NCI-H146 treated with DMSO at 0.1 percent for 48 hours (cell line): ENCODE results near the gene PPP2CA.
A peak's percentile ranks its signal among the peaks of the same experiment; 100 is the strongest.
"Not testable (repeated sequence)": the region's sequence is repeated elsewhere in the genome, so short reads cannot be mapped to it uniquely, and the experiment has no call there.

ENCODE experiments used
- DNase-seq: peaks from one replicate; lab custom pipeline; 2025; ENCODE audit not compliant: unreplicated experiment; lab: John Stamatoyannopoulos, UW

PPP2CA gene

DNA sequence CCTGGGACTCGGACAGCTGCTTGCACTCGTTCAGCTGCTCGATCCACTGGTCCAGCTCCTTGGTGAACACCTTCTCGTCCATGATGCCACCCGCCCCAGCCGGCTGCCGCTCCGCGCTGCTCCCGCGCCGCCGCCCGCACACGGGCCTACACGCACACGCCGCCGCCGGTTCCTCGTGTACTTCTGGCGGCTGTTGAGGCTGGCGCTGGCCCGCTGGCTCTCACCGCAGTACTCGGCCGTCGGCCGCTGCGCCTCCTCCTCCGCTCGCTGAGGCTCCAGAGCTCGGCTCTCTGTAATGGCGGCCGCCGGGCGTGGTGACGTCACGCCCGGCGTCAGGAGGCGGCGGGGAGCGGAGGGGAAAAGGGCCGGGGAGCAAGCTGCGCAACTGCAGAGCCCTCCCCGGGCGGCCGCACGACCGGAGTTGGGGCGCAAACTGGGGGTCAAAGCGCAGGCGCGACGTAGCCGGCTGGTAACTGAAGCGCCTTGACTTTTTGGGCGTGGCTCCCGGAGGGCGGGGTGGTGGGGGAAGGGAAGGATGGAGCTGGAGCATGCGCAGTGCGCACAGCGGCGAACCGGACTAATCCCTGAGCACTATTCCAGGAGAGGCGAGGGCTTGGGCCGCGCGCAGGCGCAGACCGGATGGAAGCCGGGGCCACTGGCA lies at the start of gene PPP2CA:
Gene PPP2CA, minus strand, starts transcription at position 294 of the 661 bp plus-strand sequence. Its CDS starts 212 bp downstream, at position 82.
- peak; percentile 94 for DNase-seq

DNA sequence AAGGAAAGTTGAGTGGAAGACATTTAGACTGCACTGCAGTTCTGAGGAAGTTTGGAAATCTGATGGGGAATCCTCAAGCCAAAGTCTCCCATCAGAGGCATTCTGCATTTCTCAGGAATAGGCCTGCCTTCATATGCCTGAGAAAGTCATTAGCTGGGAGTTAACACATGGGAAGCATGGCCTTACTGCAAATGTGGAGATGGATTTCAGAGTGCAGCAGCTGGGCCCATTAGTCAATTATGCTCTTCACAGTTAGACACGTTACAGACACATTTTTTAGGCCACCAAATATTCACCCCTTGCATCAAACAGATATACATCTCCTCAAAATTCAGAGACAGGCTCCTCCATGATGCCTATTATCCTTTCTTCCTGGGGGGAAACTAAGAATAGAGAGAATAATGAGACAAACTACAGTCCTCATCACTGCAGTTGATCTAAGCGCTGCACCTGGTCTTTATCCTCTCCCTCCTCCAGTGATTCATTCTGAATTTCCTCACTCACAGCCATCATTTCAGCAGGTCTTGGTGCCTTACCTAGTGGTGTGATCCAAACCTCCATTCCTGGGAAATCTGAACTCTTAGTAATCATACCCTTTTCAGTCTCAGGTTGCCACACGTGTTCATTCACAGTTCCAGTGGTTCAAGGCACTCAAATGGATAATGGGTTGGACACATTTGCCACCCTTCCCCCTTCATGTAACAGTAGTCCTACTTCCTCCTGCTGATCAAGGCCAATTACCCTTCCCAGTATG lies 47.9 kb upstream of the PPP2CA start:
- peak; percentile 1 for DNase-seq

DNA sequence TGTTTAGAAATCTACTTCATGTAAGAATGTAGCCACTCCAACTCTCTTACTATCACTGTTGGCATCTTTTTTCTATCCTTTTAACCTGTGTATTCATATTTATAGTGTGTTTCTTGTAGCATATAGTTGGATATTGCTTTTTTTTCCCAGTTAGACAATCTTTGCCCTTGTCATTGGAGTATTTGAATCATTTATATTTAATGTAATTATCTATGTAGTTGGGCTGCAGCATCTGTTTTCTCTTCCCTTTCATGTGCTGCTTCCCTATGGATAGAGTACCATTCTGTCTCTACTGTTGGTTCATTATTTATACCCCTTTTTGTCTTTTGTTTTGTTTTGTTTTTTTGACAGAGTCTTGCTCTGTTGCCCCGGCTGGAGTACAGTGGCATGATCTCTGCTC lies 45.2 kb upstream of the PPP2CA start:
- no peak for DNase-seq

DNA sequence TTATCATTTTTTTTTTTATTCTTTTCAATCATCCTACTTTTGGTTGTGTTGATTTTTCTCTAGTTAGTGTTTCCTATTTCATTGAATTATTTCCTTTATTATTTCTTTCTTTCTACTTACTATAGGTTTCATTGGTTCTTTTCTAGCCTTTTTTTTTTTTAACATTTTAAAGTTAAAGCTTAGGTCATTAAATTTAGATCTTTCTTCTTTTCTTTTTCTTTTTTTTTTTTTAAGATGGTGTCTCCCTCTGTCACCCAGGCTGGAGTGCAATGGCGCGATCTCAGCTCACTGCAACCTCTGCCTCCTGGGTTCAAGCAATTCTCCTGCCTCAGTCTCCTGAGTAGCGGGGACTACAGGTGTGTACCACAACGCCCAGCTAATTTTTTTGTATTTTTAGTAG lies 43.0 kb upstream of the PPP2CA start:
- DNase-seq: no peak

DNA sequence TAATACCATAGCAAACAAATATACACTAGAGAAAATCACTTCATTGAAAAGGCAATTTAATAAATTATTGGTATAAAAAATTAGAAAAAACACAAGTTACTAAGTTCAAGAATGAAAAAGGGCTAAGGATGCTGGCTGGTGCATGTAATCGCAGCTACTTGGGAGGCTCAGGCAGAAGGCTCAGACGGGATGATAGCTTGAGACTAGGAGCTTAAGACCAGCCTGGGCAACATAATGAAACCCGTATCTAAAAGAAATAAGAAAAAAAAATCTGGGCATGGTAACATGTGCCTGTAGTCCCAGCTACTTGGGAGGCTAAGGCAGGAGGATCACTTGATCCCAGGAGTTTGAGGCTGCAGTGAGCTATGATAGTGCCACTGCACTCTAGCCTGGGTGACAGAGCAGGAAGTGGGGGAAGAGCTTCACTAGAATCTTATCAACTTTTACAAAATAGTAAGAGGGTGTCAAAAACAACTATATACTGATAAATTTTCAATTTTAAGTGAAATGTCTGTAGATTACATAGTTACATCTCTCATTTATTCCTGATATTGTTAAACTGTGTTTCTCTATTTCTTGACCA lies 42.2 kb upstream of the PPP2CA start:
- no peak for DNase-seq

DNA sequence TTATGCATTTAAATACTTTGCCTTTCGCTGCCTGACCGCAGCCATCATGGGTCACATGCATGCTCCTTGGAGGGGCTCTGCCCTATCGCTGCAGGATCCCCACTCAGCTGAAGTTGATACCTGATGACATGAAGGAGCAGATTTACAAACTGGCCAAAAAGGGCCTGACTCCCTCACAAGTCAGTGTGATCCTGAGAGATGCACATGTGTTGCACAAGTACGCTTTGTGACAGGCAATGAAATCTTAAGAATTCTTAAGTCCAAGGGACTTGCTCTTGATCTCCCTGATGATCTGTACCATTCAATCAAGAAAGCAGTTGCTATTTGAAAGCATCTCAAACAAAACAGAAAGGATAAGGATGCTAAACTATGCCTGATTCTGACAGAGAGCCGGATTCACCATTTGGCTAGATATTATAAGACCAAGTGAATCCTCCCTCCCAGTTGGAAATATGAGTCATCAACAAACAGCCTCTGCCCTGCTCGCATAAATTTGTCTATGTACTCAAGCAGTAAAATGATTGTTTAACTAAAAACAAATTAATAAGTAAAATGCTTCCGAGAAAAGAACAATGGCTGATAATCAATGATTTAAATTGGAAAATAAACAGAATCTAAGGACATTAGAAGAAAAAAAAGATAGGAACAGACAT lies 41.6 kb upstream of the PPP2CA start:
- peak; percentile 7 for DNase-seq

DNA sequence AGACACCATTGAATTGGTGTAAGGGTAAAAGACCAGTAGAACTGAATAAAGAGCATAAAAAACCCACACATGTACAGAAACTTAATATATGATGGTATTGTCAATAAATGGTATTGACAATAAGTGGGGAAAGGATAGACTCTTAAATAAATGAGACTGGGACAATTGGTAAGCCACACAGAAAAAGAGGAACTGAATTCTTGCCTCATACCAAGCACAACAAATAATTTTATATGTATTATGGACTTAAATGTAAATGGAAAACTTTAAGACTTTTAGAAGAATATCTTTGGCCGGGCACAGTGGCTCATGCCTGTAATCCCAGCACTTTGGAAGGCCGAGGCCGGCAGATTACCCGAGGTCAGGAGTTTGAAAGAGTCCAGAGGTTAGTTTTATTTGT lies 37.9 kb upstream of the PPP2CA start:
- no peak for DNase-seq

DNA sequence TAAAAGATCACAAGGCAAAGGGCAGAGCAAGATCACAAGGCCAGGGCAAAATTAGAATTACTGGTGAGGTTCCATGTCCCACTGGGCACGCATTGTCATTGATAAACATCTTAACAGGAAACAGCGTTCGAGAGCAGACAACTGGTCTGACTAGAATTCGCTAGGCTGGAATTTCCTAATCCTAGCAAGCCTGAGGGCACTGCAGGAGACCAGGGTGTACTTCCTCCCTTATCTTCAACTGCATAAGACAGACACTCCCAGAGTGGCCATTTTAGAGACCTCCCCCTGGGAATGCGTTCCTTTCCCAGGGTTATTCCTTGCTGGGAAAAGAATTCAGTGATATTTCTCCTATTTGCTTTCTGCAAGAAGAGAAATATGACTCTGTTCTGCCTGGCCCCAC lies 36.8 kb upstream of the PPP2CA start:
- not testable (repeated sequence) for DNase-seq

DNA sequence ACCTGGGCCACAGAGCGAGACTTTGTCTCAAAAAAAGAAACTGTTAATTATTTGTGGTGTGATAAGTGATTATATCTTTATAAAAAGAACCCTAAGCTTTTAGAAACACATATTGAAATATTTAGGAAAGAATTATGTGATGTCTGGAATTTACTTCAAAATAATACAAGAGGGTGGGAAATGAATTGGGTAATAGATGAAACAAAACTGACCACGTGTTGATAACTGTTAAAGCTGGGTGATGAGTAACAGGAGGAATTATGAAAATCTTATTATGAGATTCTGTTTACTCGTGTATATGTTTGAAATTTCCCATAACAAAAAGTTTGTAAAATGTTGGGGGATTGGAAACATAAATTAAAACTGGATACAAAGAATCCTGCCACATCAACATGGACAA lies 33.0 kb upstream of the PPP2CA start:
- DNase-seq: no peak

DNA sequence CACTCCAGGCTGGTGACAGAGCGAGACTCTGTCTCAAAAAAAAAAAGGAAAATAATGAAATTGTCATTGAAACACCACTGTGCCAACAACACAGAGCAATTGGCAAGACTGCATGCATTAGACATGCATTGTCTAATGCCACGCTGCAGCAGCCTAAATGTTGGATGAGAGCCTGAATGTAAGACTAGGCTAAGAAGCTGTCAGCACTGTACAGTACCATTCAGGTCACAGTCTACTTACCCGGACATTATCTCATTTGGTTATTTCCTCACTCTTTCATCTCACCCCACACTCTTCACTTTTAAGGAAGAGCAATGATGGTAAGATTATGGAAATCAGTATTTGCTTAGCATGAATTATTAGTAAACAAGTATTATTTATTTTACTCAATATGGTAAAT lies 31.3 kb upstream of the PPP2CA start:
- no peak for DNase-seq

DNA sequence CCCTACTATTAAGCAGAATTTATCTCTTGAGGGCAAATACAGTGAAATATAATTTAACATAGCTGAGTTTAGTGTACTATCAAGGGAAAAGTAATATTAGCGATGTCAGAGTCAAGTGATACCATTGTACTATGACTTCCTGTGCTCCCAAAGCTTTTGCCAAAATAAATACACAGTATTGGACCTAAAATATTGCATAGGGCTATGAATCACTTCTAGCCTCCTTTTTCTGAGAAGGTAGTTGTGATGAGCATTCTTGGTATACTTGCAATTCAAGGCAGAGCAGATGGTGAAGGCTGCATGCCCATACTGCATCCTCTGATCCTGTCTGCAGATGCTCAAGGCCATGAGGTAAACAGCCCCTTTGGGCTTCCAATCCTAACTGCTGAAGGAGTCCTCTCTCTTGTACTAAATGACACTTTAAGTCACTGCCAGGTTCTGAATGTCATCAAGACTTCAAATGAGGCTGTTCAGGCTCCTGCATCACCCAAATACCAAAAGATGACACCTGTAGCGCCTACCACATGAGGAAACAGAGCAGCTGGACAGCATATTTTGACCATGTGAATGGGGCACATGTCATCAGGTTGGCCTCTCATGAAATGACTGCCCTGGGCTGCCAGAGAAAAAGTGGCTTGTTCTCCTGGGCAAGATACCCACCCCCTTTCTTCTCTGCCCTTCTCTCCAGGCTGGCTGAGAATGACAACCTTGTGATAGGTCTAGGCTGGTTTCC lies 29.7 kb upstream of the PPP2CA start:
- DNase-seq: no peak

DNA sequence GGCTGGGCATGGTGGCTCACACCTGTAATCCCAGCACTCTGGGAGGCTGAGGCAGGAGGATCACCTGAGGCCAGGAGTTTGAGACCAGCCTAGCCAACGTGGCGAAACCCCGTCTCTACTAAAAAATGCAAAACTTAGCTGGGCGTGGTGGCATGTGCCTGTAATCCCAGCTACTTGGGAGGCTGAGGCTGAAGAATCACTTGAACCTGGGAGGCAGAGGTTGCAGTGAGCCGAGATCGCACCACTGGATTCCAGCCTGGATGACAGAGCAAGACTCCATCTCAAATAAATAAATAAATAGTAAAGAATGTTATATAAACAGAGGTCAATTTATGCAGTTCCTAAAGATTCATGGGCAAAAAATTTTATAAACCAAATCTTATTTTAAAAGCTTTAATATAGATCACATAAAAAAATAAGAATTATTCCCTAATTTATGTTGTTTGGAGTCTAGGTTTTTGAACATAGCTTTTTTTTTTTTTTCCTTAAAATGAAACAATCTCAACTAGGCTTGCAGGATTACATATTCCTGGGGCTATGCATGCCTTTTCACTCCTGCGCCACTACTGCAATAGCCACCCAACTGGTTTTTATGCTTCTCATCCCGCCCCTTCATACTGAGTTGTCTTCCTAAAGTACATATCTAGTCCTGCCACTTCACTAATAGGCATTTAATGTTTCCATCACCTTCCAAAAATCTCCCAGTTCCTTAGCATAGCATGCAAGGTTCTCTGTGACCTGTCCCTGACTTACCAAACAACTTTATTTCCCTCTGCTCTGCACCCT lies 27.7 kb upstream of the PPP2CA start:
- not testable (repeated sequence) for DNase-seq

DNA sequence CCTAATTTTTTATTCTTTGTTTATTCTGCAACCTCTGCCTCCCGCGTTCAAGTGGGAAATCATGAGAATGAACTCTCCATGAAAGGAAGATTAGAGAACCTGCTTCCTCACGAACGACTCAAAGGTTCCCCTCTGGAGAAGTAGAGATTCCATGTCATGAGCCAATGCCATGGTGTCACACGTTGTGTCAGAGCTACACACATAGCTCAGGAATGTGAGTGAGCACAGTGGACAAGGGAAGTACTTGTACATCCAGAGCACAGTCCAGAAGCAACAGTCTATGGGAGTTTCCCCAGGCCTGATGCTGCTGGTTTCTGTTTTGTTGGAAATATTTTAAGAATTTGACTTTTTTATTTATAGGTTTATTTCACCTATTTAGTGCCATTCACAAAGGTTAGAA lies 26.8 kb upstream of the PPP2CA start:
- DNase-seq: no peak

DNA sequence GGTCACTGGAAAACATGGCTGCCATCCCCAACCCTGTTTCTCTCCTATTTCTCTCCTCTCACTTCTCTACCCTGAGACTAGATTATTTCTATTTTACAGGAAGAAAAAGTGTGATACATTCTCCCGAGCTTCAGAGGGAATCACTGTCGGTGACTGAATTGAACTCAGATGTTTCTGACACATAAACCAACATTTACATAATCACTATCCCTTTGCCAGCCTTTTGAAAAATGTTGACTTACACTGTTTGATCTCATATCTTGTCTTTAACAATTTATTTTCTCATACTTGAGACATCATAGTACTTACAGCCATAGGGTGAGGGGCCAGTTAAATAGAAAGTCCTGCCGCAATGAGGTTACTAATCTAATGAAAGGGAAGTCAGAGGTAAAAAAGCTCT lies 25.1 kb upstream of the PPP2CA start:
- DNase-seq: no peak

DNA sequence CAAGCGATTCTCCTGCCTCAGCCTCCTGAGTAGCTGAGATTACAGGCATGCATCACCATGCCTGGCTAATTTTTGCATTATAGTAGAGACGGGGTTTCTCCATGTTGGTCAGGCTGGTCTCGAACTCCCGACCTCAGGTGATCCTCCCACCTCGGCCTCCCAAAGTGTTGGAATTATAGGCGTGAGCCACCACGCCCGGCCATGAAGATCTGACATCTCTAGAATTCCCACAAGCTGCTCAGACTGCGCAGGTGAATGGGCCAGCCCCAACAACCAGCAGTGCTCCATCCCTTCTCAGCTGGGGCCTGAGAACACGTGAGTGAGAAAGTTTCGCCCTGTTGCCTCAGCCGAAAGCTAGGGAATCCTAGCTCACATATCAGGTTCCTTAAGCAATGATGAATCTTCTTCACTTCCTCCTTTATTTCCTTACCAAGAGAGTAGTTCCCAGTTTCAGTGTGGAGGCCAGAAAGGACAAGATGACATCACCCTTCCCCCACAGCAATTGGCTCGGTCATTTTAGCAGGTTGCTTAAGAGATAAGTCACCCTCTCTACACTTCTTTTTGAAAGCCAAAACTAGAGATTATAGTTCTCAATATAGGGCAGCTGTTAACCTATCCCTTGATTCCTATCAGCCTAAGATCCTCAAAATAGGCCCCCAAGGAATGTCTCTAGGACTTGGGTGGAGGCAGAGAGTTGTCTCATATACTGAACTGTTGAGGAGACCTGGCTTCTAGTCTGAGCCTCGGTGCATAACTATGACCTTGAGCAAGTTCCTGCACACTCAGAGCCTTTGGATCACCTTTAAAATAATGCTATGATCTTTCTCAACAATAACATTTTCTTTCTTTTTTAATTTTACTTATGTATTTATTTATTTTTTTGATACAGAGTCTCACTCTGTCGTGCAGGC lies 23.9 kb upstream of the PPP2CA start:
- DNase-seq: no peak

DNA sequence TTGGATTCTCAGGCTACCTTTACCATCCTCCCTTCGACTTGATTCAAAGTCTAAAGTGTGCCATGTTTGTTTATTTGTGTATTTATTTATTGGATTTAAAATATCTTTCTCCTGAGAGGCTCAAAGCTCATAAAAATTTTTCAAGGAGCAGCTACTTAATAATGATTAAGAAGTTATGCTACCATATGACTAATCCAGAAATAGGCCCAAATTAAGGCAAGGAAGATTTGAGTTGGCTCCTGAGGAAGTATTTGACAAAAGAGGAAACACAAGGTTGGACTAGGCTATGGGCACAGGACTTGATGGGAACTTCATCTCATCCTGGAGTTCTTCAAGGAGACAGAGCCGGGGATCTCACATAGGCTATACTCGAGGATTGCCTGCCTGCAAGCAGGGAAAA lies 22.4 kb upstream of the PPP2CA start:
- no peak for DNase-seq

DNA sequence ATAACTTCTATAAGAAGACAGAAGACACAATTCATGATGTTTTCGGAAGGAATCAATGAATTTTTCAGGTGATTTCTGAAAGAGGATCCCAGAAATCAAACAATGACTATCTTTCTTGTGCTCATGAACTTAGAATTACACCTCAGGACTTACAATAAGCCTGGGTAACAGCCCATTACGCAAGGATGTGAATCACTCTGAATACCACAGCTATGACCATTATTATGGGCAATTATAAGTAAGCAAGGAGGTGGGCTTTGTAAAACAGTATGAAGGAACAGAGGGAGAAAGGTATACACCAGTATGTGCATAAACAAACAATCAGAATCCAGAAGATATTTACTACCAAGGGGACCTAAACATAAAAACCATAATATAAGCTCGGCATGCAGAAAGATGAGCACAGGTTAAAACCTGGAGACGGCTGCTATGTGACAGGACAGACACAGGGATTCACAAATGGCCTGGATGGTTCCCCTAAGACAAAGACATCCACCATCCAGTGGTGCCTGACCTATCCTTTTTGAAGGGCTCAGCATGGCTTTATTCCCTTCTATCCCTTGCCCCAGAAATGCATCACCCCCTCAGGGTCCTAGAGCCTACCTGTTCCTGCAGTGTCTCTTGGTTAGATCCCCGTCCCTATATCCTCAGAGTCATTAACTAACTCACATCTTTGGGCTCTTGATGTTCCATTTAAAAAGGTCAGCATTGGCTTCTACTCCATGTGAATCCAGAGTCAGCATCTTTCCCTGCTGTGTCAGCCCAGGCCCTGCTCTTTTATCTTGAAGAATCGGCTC lies 21.8 kb upstream of the PPP2CA start:
- DNase-seq: no peak

DNA sequence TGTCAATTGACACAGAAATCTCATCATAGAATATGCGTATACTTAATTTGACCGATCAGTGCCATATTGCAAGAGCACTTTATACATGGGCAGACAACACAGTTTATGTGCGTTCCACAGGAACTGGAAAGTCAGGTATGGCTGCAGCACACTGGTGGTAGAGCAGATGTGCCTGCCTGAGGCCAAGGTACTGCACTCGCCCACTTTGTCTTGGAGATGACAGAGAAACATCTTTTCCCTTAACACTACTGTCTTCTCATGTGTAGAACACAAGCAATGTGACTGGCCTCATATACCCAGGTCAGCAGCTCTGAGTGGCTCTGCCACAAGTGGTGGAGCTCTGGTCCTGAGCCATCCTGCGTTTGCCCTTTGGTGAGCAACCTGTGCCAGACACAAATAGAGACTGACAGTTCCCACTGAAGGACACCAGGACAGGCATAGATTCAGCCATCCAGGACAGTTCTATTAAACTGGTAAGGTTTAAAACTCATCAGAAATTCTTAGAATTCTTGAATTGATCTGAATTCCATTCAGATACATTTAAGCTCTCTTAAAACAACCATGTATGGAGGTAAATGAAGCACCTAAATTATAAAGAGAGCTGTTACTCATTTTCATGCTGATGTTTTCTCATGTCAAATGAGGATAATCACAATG lies 21.0 kb upstream of the PPP2CA start:
- no peak for DNase-seq
